Fibroblast of mammary gland (primary cell): ENCODE measurements around the gene ODR4.
"Not testable (repeated sequence)": the region's sequence is repeated elsewhere in the genome, so short reads cannot be mapped to it uniquely, and the experiment has no call there.

Experiments used
- DNase-seq: peaks from one replicate; pipeline ENCODE4 v3.0.0-alpha.2; 2010; ENCODE audit warnings: low read depth
- H3K4me3 ChIP-seq: 2 replicates; pipeline ENCODE4 v1.5.1; 2011; ENCODE audit warnings: low read depth, mild to moderate bottlenecking, low read length, moderate library complexity; ENCODE audit not compliant: control insufficient read depth
- TF ChIP-seq, protein P1 (sequence below): conservative IDR thresholded peaks from 2 replicates; pipeline ENCODE4 v1.5.1; 2011; ENCODE audit warnings: low read depth, low read length, inconsistent platforms; ENCODE audit not compliant: control insufficient read depth, insufficient read depth

Gene ODR4

GRCh38 chr1:186375152-186375928 lies at the start of gene ODR4, which contains the start of gene TPR:
Gene ODR4, plus strand, starts transcription at chr1:186375838. Its CDS starts 3,948 bp downstream, at chr1:186379786.
Gene TPR, minus strand, starts transcription at chr1:186375253. Its CDS starts 225 bp downstream, at chr1:186375028.
- DNase-seq, result peak; percentile 99
- TF ChIP-seq, protein P1, sequence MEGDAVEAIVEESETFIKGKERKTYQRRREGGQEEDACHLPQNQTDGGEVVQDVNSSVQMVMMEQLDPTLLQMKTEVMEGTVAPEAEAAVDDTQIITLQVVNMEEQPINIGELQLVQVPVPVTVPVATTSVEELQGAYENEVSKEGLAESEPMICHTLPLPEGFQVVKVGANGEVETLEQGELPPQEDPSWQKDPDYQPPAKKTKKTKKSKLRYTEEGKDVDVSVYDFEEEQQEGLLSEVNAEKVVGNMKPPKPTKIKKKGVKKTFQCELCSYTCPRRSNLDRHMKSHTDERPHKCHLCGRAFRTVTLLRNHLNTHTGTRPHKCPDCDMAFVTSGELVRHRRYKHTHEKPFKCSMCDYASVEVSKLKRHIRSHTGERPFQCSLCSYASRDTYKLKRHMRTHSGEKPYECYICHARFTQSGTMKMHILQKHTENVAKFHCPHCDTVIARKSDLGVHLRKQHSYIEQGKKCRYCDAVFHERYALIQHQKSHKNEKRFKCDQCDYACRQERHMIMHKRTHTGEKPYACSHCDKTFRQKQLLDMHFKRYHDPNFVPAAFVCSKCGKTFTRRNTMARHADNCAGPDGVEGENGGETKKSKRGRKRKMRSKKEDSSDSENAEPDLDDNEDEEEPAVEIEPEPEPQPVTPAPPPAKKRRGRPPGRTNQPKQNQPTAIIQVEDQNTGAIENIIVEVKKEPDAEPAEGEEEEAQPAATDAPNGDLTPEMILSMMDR, result peak; percentile 68
- peak within 1 kb of the TSS; percentile 94 for H3K4me3 ChIP-seq

DNA sequence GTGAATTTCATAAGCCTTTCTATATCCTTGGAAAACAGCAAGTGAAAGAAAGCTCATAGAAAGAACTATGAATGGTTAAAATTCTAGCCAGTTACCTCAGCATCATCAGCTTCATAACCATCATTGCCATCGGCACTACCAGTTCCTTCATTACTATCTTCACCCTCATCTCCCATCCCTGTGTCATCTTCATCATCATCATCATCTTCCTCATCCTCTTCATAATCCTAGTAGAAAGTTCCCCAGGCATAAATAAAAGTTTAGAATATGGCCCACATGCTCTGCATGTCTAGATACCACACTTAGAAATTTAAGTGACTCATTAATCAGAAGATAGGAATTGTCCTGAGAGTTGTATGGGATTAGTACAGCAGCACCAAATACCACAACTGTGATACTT lies 49.6 kb upstream of the ODR4 start:
- no peak for DNase-seq
- H3K4me3 ChIP-seq, result no peak overlapping the region
- TF ChIP-seq, protein P1, result no peak

- TF ChIP-seq, protein P1, result no peak
- H3K4me3 ChIP-seq, result no peak overlapping the region
- DNase-seq, result no peak
These were observed 48.3 kb upstream of the ODR4 start for GRCh38 chr1:186327331-186327730.

- TF ChIP-seq, protein P1, result peak; percentile 44
- DNase-seq, result peak; percentile 3
- no peak overlapping the region for H3K4me3 ChIP-seq
These were observed 44.9 kb upstream of the ODR4 start for GRCh38 chr1:186330758-186331157.

- DNase-seq, result no peak
- TF ChIP-seq, protein P1, result no peak
These were observed 38.1 kb upstream of the ODR4 start for GRCh38 chr1:186337554-186337953.

GRCh38 chr1:186340772-186341171 lies 34.9 kb upstream of the ODR4 start:
- TF ChIP-seq, protein P1, result no peak
- no peak overlapping the region for H3K4me3 ChIP-seq
- DNase-seq, result no peak

More at GRCh38 chr1:186337554-186337953, 38.1 kb upstream of the ODR4 start:
- H3K4me3 ChIP-seq, result no peak overlapping the region

DNA sequence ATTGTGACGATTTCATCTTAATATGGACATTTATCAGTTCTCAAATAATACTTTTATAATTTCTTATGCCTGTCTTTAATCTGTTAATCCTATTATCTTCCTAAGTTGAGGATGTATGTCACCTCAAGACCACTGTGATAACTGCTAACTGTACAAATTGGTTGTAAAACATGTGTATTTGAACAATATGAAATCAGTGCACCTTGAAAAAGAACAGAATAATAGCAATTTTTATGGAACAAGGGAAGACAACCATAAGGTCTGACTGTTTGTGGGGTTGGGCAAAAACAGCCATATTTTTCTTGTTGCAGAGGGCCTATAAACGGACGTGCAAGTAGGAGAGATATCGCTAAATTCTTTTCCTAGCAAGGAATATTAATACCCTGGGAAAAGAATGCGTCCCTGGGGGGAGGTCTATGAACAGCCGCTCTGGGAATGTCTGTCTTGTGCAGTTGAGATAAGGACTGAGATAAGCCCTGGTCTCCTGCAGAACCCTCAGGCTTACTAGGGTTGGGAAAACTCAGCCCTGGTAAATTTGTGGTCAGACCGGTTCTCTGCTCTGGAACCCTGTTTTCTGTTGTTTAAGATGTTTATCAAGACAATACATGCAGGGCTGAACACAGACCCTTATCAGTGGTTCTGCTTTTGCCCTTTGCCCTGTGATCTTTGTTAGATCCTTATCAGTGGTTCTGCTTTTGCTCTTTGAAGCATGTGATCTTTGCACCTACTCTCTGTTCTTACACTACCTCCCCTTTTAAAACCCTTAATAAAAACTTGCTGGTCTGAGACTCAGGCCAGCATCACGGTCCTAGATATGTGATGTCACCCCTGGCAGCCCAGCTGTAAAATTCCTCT lies 27.6 kb upstream of the ODR4 start:
- not testable (repeated sequence) for DNase-seq, H3K4me3 ChIP-seq
